LHCN-M2 (cell line): Measurements from ENCODE around the gene OR7D4. TPM values are rescaled to one million over a fixed set of nuclear protein-coding genes. Genes with fewer than 3 reads are reported as not detected.
"Not testable (repeated sequence)": the region's sequence is repeated elsewhere in the genome, so short reads cannot be mapped to it uniquely, and the experiment has no call there.

ENCODE experiments used
- DNase-seq: peaks from one replicate; pipeline ENCODE4 v3.0.0-alpha.2; 2012; ENCODE audit warnings: low read depth
- polyA plus RNA-seq: library from polyadenylated mRNA; unstranded; fragments of >200 nt; gene quantifications from one replicate; pipeline ENCODE4 v1.2.1, GENCODE V29; 2012; ENCODE audit warnings: missing spikeins
- total RNA-seq: library from RNA; depleted of rRNA; stranded (reverse); fragments of >200 nt; gene quantifications from 2 replicates; pipeline ENCODE4 v1.2.3, GENCODE V29; 2014; rRNA removed

OR7D4 gene
- total RNA-seq, result not detected in 2 replicates
- not detected for polyA plus RNA-seq

GRCh38 chr19:9219489-9219888, at the start of gene OR7D4:
TSS of gene OR7D4 (minus strand) at chr19:9219589. CDS start at chr19:9214837, 4,752 bp downstream.
- DNase-seq, result no peak

DNA sequence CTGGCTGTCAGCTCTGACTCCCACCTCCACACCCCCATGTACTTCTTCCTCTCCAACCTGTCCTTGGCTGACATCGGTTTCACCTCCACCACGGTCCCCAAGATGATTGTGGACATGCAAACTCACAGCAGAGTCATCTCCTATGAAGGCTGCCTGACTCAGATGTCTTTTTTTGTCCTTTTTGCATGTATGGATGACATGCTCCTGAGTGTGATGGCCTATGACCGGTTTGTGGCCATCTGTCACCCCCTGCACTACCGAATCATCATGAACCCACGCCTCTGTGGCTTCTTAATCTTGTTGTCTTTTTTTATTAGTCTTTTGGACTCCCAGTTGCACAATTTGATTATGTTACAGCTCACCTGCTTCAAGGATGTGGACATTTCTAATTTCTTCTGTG, 31.8 kb upstream of the OR7D4 start:
- DNase-seq, result no peak

GRCh38 chr19:9250630-9251029, 31.2 kb upstream of the OR7D4 start, which contains the start of gene OR7E24:
TSS of gene OR7E24 (plus strand) at chr19:9250930. CDS start at chr19:9251044, 114 bp downstream.
- DNase-seq, result no peak

DNA sequence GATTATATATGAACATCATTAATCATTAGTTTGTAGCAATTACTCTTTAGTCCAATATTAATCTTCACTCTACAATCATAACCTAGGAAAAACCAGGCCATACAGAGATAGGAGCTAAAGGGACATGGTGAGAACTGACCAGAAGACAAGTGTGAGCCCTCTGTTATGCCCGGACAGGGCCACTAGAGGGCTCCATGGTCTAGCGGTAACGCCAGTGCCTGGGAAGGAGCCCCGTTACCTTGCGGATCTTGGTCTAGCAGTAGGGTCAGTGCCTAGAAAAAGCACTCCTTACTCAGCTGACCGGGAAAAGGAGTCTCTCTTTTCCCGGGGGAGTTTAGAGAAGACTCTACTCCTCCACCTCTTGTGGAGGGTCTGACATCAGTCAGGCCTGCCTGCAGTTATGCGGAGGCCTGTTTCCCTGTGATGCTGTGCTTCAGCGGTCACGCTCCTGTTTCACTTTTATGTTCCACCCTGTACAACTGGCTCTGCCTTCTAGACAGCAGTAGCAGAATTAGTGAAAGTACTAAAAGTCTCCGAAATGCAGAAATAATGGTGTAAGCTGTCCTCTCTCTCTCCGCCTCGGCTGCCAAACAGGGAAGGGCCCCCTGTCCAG, 13.8 kb downstream of the OR7D4 start:
- peak; percentile 56 for DNase-seq

DNA sequence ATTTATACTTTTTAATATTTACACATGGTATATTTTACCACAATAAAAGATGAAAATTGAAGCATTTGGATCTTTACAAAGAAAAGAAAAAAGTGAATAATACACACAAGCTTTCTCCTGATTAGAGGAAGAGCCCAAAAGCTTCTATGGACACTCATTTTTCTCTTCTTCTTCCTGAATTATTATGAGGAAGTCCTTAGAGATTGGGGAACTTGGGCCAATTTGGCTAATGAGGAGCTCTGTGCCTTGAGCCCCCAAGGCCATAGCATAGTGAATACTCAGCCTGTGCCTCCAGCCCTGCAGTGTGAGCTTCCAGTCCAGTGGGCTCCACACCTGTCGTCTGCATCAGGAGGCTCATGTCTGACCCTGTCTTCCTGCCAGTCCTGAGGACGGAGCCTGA, 21.3 kb downstream of the OR7D4 start:
- DNase-seq, result not testable (repeated sequence)

GRCh38 chr19:9189535-9189934, 29.9 kb downstream of the OR7D4 start:
- no peak for DNase-seq

DNA sequence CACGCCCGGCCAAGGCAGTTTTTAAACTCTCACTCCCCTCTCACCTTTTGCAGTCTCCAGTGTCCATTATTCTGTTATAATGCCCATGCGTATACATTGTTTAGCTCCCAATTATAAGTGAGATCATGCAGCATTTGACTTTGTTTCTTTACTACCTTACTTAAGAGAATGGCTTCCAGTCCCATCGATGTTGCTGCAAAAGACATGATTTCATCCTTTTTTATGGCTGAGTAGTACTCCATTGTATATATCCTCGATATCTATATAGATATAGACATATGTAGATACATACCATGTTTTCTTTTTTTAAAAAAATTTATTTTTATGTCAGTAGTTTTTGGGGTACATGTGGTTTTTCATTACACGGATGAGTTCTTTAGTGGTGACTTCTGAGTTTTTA, 32.2 kb downstream of the OR7D4 start:
- no peak for DNase-seq

- DNase-seq, result no peak
These were observed 36.4 kb downstream of the OR7D4 start for GRCh38 chr19:9183000-9183399.

DNA sequence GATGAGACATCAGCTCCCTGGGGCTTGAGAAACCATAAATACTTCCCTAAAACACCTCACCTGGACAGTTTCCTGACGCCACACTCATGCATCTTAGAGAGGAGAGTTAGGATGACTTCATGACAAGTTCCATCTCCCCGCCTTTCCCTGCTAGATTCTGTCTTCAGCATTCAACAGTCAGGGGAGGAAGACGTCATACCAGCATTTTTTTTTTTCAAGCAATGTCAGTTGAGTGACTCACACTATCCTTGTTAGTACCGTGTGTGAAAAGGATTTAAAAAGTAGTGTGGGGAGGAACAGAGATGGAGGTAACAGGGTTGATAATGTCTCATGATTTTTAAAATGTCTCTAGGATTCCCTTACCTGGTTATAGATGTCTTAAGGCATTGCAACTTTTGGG, 40.5 kb downstream of the OR7D4 start, which contains the start of gene OR7D2:
TSS of gene OR7D2 (plus strand) at position 79 of the 400 bp plus-strand sequence. CDS start 6,803 bp downstream, outside the sequence.
- DNase-seq, result peak; percentile 6

- DNase-seq, result no peak
These were observed 44.1 kb downstream of the OR7D4 start for GRCh38 chr19:9175326-9175725.

GRCh38 chr19:9171393-9171991, 47.9 kb downstream of the OR7D4 start:
- DNase-seq, result no peak

- no peak for DNase-seq
These were observed 52.5 kb downstream of the OR7D4 start for GRCh38 chr19:9166846-9167245.

GRCh38 chr19:9165261-9165660, 54.1 kb downstream of the OR7D4 start:
- DNase-seq, result no peak

- no peak for DNase-seq
These were observed 58.0 kb downstream of the OR7D4 start for GRCh38 chr19:9161427-9161826.

Other genes with a start within 250 kb of the OR7D4 start
- not detected in 2 replicates for gene MUC16, start 209.2 kb downstream of the OR7D4 start, total RNA-seq
- gene OR1M1, start 132.5 kb downstream of the OR7D4 start, total RNA-seq, result not detected in 2 replicates
- not detected in 2 replicates for gene OR7G2, start 112.1 kb downstream of the OR7D4 start, total RNA-seq
- gene OR7G1, start 103.8 kb downstream of the OR7D4 start, total RNA-seq, result not detected in 2 replicates
- gene OR7G3, start 92.6 kb downstream of the OR7D4 start, total RNA-seq, result not detected in 2 replicates
- 22.8 and 23.8 TPM in 2 replicates for gene ZNF317, start 79.2 kb downstream of the OR7D4 start, total RNA-seq
- gene OR7D2, start 40.6 kb downstream of the OR7D4 start, total RNA-seq, result 0.17 TPM in 1 of 2 replicates, not detected in the other
- not detected in 2 replicates for gene OR7E24, start 31.3 kb upstream of the OR7D4 start, total RNA-seq
- gene ZNF699, start 90.2 kb upstream of the OR7D4 start, total RNA-seq, result 13.9 and 34.0 TPM in 2 replicates
- gene ZNF559, start 104.6 kb upstream of the OR7D4 start, total RNA-seq, result 6.2 and 8.0 TPM in 2 replicates
- 1.3 and 2.2 TPM in 2 replicates for gene ZNF177, start 143.4 kb upstream of the OR7D4 start, total RNA-seq
- gene ZNF266, start 216.0 kb upstream of the OR7D4 start, total RNA-seq, result 10.8 and 12.9 TPM in 2 replicates